ENCODE data around the gene DPYD.

DPYD gene

DNA sequence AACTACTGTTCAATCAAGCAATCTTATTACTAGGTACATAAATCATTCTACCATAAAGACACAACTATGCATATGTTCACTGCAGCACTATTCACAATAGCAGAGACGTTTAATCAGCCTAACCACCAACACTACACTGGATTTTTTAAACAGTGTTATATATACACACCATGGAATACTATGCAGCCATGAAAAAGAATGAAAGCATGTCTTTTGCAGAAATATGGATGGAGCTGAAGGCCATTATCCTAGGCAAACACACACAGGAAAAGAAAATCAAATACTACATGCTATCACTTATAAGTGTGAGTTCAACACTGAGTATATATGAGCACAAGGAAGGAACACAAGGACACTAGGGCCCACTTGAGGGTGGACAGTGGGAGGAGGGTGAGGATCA is 159.2 kb downstream of the DPYD start:
- Mint-ChIP-seq H3K9me3 (peaks cover 8% of the 10 kb centered on the region), H3K27ac (no peak overlapping the region), H3K27me3 (no peaks in the 10 kb centered on the region), H3K4me1 (peaks cover 3% of the 10 kb centered on the region), H3K36me3 (ENCODE audit: low read depth) (peaks cover 11% of the 10 kb centered on the region), H3K4me3 (no peak overlapping the region)
- ATAC-seq: no peak
- no peak for DNase-seq

DNA sequence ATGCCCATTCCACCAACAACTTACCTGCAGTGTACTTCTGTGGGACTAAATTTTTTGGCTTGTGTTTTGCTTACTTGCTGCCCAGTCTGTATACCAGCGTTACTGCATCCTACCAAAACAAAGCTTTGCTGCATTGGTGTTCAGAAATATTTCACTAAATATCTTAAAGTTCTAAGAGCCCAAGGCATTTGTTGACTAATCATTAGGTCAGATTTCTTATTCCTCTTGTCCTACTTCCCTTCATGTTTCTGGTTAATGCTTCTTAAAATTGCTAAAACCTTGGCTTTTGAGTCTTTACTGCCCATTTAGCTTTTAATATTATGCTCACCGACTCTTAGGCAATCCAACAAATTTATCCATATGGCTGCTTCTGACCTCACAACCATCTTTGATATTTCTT is 161.8 kb downstream of the DPYD start:
- peaks cover 11% of the 10 kb centered on the region for H3K36me3 Mint-ChIP-seq (ENCODE audit: low read depth)
- H3K4me3 Mint-ChIP-seq: no peak overlapping the region
- peaks cover 8% of the 10 kb centered on the region for H3K9me3 Mint-ChIP-seq
- ATAC-seq (no peak), DNase-seq (no peak)
- H3K4me1 Mint-ChIP-seq: no peaks in the 10 kb centered on the region
- no peaks in the 10 kb centered on the region for H3K27me3 Mint-ChIP-seq
- H3K27ac Mint-ChIP-seq: no peak overlapping the region

DNA sequence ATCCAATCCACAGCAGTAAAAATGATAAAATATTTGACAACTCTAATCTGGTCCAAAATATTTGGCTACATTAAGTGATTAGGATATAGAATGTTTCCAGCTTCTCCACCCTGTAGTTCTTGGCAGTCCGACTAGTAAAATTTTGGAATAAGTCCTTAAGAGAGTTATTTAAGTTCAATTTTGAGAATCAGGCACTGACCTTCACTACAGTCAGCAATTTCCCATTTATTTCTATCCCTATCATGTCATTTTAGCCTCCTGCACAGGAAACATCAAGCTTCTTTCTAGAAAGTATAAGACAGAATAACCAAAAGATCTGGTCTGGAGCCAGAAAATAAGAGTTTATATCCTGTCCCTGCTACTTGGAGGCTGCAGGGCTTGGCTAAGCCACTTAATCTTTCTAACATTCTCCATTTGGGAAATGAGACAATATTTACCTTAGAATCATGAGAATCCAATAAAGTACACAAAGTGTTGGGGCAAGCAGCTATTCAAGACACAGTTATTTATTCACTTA is 162.2 kb downstream of the DPYD start:
- ATAC-seq: no peak
- H3K4me1 Mint-ChIP-seq: no peaks in the 10 kb centered on the region
- H3K27ac Mint-ChIP-seq: no peak overlapping the region
- H3K4me3 Mint-ChIP-seq: no peak overlapping the region
- H3K9me3 Mint-ChIP-seq: peaks cover 8% of the 10 kb centered on the region
- H3K36me3 Mint-ChIP-seq (ENCODE audit: low read depth): peaks cover 11% of the 10 kb centered on the region
- no peak for DNase-seq
- H3K27me3 Mint-ChIP-seq: no peaks in the 10 kb centered on the region

DNA sequence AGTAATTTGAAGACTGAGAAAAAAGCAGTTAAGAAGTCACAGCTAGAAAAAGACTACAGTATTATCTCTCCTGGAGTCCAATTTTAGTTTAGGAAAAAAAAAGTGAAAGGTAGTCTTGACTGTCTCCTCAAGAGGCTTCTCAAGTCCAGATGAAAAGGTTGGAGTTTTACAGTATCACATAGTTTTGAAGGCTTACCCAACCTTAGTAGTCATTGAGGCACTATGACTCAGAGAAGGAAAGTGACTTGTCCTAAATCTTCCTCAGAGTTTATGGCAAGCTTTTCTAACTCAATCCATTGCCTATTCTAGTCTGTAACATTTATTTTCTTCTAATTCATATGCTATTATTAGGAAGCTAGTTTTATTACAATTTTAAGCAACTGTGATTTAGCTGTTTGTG is 174.9 kb downstream of the DPYD start:
- Mint-ChIP-seq H3K36me3 (ENCODE audit: low read depth) (no peaks in the 10 kb centered on the region), H3K27me3 (no peaks in the 10 kb centered on the region), H3K4me1 (peaks cover 2% of the 10 kb centered on the region), H3K9me3 (no peaks in the 10 kb centered on the region), H3K4me3 (no peak overlapping the region), H3K27ac (no peak overlapping the region)
- ATAC-seq: no peak
- DNase-seq: no peak

DNA sequence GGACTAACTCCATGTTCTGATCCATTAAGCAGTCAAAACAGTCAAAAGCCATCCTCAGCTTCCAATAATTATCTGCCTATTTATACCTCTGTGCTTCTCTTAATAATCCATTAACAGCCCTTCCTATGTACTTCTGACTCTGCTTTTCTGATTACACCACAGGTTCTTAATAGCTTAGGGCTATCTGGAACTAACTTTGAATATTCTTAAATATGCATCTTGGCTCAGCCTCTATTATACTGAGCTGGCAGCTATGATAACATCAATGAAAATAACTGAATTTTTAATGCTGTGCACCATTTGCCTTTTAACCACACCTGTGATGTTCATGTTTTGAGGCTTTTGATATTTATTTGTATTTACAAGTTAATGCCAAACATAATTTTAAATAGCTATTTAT is 175.9 kb downstream of the DPYD start:
- no peak for DNase-seq
- Mint-ChIP-seq H3K9me3 (no peaks in the 10 kb centered on the region), H3K27me3 (no peaks in the 10 kb centered on the region), H3K36me3 (ENCODE audit: low read depth) (no peaks in the 10 kb centered on the region), H3K4me1 (peaks cover 2% of the 10 kb centered on the region), H3K4me3 (no peak overlapping the region), H3K27ac (no peak overlapping the region)
- ATAC-seq: no peak

DNA sequence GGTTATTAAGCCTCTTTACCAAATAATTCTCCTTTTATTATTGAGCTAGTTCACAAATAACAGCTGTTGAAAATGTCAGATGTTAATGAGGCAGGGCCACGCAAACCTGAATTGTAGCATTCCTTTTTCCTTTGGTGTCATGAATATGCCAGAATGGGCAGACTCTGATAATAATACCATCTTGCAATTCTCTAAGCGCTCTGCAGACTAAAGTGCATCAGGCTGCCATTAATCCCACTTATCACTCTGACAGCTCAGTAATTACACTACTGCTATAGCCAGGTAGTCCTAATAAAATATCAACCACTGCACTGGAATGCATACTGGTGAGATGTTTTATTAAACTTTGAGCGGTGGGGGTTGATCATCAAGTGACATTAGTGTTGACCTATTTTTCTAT is 177.7 kb downstream of the DPYD start:
- Mint-ChIP-seq H3K27ac (no peak overlapping the region), H3K9me3 (no peaks in the 10 kb centered on the region), H3K4me1 (peaks cover 2% of the 10 kb centered on the region), H3K4me3 (no peak overlapping the region), H3K27me3 (no peaks in the 10 kb centered on the region), H3K36me3 (ENCODE audit: low read depth) (peaks cover 3% of the 10 kb centered on the region)
- DNase-seq (no peak), ATAC-seq (no peak)

DNA sequence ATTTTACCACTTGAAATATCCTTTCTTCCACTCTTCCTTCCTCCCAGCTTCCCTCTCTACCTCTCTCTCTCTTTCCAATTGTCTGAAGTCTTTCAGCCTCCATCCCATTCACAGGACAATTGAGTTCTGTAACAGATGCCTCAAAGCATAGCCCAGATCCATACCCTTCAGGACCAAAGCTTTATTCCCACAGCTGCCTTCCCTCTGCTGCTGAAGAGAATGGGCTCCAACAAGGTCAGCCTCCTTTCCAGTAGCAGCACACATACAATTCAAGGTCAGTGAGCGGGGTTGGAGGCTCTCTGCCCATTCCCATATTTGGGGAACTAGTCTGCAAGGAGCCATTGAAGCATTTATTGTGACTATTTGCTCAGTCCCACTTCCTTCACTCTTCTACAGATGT is 179.9 kb downstream of the DPYD start:
- ATAC-seq (no peak), DNase-seq (no peak)
- Mint-ChIP-seq H3K36me3 (ENCODE audit: low read depth) (peaks cover 3% of the 10 kb centered on the region), H3K9me3 (no peaks in the 10 kb centered on the region), H3K27ac (no peak overlapping the region), H3K27me3 (no peaks in the 10 kb centered on the region), H3K4me3 (no peak overlapping the region), H3K4me1 (peaks cover 2% of the 10 kb centered on the region)

DNA sequence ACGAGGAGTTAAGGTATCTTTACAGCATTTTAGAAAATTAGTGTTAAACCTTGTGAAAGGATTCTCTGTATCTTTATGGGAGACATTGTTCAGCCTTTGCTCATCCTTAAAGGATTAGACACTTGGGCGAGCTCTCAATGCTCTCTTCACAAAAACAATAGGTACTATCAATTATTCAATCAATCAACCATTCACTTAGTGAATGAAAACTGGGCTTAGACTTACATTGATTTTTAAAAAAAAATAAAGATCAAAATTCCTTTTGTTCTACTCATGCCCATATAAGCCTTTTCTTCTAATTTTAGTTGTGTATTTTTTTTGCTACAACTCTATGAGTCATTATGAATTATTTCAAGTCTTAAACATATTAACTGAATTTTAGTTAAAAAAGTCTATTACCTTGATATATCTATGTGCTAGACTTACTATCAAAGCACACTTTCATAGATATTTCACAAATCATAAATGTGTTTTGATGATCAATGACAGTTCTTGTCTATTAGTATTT is 181.2 kb downstream of the DPYD start:
- no peaks in the 10 kb centered on the region for H3K9me3 Mint-ChIP-seq
- DNase-seq (no peak), ATAC-seq (no peak)
- H3K4me3 Mint-ChIP-seq: no peak overlapping the region
- no peaks in the 10 kb centered on the region for H3K27me3 Mint-ChIP-seq
- peaks cover 2% of the 10 kb centered on the region for H3K4me1 Mint-ChIP-seq
- H3K36me3 Mint-ChIP-seq (ENCODE audit: low read depth): peaks cover 4% of the 10 kb centered on the region
- no peak overlapping the region for H3K27ac Mint-ChIP-seq

DNA sequence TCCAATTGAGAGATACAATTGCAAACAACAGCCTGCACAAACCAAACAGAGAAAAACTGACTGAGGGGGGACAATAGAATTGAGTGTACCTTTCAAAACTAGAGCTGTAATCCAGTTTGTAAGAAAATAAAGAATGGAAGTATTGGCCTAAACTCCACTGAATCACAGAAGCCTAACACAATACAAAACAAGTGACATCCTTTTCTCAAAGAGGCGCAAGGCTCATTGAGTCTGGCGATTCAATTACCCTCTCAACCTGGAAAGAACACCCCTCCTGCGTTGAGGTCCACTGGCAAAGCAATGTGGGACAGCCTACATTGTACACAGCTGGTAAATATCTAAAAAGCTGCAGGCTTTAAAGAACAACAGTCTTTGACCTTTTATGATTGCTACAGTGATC is 182.6 kb downstream of the DPYD start:
- ATAC-seq (no peak), DNase-seq (no peak)
- H3K9me3 Mint-ChIP-seq: no peaks in the 10 kb centered on the region
- H3K27me3 Mint-ChIP-seq: no peaks in the 10 kb centered on the region
- peaks cover 4% of the 10 kb centered on the region for H3K36me3 Mint-ChIP-seq (ENCODE audit: low read depth)
- H3K27ac Mint-ChIP-seq: no peak overlapping the region
- peaks cover 2% of the 10 kb centered on the region for H3K4me1 Mint-ChIP-seq
- H3K4me3 Mint-ChIP-seq: no peak overlapping the region

DNA sequence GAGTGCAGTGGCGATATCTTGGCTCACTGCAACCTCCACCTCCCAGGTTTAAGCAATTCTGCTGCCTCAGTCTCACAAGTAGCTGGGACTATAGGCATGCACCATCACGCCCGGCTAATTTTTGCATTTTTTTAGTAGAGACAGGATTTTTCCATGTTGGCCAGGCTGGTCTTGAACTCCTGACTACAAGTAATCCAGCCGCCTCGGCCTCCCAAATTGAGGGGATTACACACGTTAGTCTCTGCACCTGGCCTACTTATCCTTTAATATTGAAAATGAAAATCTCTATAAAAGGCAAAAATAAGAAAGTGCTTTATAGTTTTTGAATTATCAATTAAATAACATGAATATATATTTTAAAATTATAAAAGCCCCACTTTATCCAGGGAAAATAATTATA is 190.6 kb downstream of the DPYD start:
- no peak for DNase-seq
- H3K36me3 Mint-ChIP-seq (ENCODE audit: low read depth): peaks cover 2% of the 10 kb centered on the region
- H3K9me3 Mint-ChIP-seq: no peaks in the 10 kb centered on the region
- H3K4me3 Mint-ChIP-seq: no peak overlapping the region
- H3K27ac Mint-ChIP-seq: no peak overlapping the region
- ATAC-seq: no peak
- no peaks in the 10 kb centered on the region for H3K27me3 Mint-ChIP-seq
- no peaks in the 10 kb centered on the region for H3K4me1 Mint-ChIP-seq

DNA sequence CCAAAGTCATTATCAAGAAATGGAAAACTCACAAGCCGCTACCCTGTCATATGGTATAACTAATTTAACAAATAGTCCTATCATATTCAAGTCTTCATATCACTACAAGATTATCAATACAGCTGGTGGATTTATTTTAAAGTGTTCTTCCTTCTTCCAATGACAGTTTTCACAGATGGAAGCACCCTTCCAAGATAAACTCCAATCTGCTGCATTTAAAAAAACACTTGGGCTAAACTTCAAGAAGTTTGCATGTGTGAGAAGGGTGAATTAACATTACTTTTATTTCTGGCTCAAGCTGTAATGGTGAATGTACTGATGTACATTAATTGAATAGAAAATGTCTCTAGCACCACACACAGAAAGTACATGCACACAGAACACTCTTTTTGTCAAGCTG is 192.4 kb downstream of the DPYD start:
- Mint-ChIP-seq H3K27me3 (no peaks in the 10 kb centered on the region), H3K4me1 (no peaks in the 10 kb centered on the region), H3K36me3 (ENCODE audit: low read depth) (peaks cover 2% of the 10 kb centered on the region), H3K4me3 (no peak overlapping the region), H3K9me3 (peaks cover 11% of the 10 kb centered on the region), H3K27ac (no peak overlapping the region)
- ATAC-seq: no peak
- DNase-seq: no peak

DNA sequence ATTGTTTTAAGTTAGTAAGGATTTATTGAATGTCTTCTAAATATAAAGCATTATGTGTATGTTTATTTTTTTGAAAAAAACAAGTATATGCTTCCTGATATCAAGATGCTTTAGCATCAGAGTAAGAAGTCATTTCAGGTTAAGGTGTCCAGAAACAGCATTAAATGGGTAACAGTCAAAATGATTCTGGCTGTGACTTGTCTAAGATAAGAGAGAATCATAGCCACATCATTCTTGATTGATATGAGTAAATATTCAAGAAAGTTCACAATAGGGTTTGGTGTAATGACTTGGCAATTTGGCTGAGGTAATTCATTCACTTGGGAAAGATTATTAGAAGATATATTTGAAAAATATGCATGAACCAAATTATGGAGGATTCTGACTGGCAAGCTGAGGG is 193.8 kb downstream of the DPYD start:
- H3K4me1 Mint-ChIP-seq: no peaks in the 10 kb centered on the region
- peaks cover 2% of the 10 kb centered on the region for H3K36me3 Mint-ChIP-seq (ENCODE audit: low read depth)
- no peak overlapping the region for H3K4me3 Mint-ChIP-seq
- H3K27me3 Mint-ChIP-seq: no peaks in the 10 kb centered on the region
- DNase-seq (no peak), ATAC-seq (no peak)
- H3K9me3 Mint-ChIP-seq: peaks cover 11% of the 10 kb centered on the region
- H3K27ac Mint-ChIP-seq: no peak overlapping the region

DNA sequence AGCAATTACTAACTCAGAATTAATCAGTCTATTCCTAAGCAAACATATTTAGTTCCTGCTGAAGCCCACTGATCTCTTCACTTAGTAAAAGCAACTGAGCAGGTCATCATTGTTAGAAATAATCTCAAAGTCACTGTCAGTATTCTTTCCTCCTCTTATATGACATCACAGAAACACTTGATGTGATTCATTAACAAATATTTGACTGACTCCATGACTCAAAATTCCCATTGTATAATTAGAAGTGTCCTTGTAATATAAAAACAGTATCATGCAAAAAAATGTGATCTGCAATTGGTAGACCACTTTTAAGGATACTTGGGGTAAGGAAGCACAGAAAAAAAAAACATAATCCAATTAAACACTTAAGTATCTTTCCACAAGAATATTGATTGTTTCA is 194.4 kb downstream of the DPYD start:
- ATAC-seq (no peak), DNase-seq (no peak)
- Mint-ChIP-seq H3K4me3 (no peak overlapping the region), H3K36me3 (ENCODE audit: low read depth) (peaks cover 2% of the 10 kb centered on the region), H3K27me3 (no peaks in the 10 kb centered on the region), H3K4me1 (no peaks in the 10 kb centered on the region), H3K9me3 (peaks cover 11% of the 10 kb centered on the region), H3K27ac (no peak overlapping the region)

DNA sequence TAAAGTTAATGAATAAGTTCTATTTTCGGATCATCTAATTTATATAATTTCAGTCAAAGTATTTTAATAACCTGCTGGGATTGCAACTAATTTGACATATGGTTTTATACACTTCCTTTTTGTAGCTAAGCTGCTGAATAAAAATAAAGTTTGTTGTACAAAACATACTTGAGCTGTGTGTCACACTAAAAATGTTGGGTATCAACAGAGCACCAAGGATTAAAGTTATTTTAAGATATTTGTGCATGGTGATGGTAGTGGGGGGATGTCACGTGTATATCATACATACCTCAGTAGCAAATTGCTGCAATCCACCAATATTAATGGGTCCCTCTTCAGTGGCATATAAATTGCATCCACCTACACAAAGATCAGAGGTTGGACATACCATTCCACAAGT is 199.6 kb downstream of the DPYD start:
- no peak overlapping the region for H3K4me3 Mint-ChIP-seq

DNA sequence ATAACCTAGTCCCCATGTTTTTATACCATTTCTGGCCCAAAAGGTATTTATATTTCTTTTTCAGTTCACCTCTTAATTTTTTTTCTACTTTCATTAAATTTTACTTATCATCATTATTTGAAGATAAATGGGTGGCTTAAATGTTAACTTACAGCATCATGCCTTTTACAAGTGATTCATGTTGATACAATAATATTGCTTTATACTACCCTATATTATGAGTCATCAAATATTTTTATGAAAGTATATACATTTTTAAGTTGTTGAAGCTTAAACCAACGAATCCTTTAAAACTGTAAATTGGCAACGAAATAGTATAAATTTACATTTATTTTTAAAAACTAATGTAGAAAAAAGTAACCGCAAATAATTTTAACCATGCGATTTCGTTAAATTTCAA is 207.9 kb downstream of the DPYD start:
- Mint-ChIP-seq H3K36me3 (ENCODE audit: low read depth) (peaks cover 6% of the 10 kb centered on the region), H3K27ac (no peak overlapping the region), H3K9me3 (peaks cover 4% of the 10 kb centered on the region), H3K4me1 (no peaks in the 10 kb centered on the region), H3K27me3 (no peaks in the 10 kb centered on the region), H3K4me3 (no peak overlapping the region)
- DNase-seq (no peak), ATAC-seq (no peak)

More for the DNA sequence above, 199.6 kb downstream of the DPYD start:
- Mint-ChIP-seq H3K9me3 (peaks cover 17% of the 10 kb centered on the region), H3K4me1 (no peaks in the 10 kb centered on the region), H3K36me3 (ENCODE audit: low read depth) (peaks cover 17% of the 10 kb centered on the region), H3K27me3 (no peaks in the 10 kb centered on the region), H3K27ac (no peak overlapping the region)
- ATAC-seq (no peak), DNase-seq (no peak)

DNA sequence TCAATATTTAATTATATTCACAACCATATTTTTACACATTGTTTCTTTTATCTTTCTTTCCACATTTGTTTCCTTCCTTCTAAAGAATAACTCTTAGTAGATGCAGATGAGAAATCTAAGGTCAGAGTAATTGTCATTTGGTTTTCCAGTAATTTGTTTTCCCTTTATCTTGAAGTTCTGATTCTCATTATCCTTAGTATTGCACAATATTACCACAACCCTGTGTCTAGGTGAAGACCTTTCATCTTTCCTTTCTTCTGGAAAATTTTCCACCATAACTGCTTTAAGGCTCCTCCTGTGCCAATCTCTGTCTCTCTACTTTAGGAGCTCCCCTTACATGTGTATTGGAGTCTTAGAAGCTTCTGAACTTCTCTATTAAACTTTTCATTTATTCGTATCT is 209.0 kb downstream of the DPYD start:
- Mint-ChIP-seq H3K4me1 (no peaks in the 10 kb centered on the region), H3K9me3 (peaks cover under 1% of the 10 kb centered on the region), H3K4me3 (no peak overlapping the region), H3K27me3 (no peaks in the 10 kb centered on the region), H3K27ac (no peak overlapping the region), H3K36me3 (ENCODE audit: low read depth) (no peaks in the 10 kb centered on the region)
- ATAC-seq (no peak), DNase-seq (no peak)

Data from activated naive CD8-positive, alpha-beta T cell treated with anti-CD3 and anti-CD28 coated beads, Interleukin-2, amount 50 U/mL, for 24 hours (primary cell).